ENCODE data around the gene SELENOP.

- TF ChIP-seq GATA2 (IDR thresholded peaks at IDR 0.05; ENCODE audit: low read depth, low read length) (no peak), GATA3 (IDR thresholded peaks at IDR 0.05; ENCODE audit: low read depth, low read length) (no peak)
Observed at GRCh38 chr5:42787073-42787472, 24.6 kb downstream of the SELENOP start.
